Measurements from ENCODE around the gene PIM2.
"Not testable (repeated sequence)": the region's sequence is repeated elsewhere in the genome, so short reads cannot be mapped to it uniquely, and the experiment has no call there.

Gene PIM2

DNA sequence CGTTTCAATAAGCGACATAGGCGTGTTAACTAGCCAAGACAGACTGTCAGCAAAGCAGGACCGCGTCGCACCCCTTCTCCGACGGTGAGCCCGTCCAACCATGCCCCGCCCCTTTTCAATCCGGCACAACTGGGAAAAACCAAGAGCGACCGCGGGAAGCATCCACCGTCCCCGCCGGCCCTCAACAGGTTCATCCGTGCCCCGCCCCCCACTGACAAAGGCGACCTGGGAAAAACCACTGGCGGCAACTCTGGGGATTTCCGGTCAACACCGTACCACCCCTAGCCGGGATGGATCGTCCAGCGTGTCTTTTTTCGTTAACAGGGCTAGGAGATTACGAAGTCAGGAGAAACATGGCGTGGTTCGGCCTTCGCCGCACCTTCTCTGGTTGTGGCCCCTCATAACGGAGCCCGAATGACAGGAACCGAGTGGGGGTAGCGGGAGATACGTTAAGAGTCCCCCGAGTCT, 21.6 kb downstream of the PIM2 start:
- H3K4me1 Mint-ChIP-seq: peaks cover 13% of the 10 kb centered on the region
- H3K9me3 Mint-ChIP-seq: no peaks in the 10 kb centered on the region
- H3K36me3 Mint-ChIP-seq (ENCODE audit: insufficient read depth): peaks cover 26% of the 10 kb centered on the region
- DNase-seq (ENCODE audit: low spot score in 2 of 2): peak in 1 of 2 donors; percentile 37
- peak; percentile 33 for ATAC-seq (replicated peaks; ENCODE audit: extremely low read depth, poor library complexity, severe bottlenecking)
- H3K4me3 Mint-ChIP-seq: peak overlapping the region; percentile 78
- H3K27ac Mint-ChIP-seq (ENCODE audit: low read depth): peak overlapping the region; percentile 81
- H3K27me3 Mint-ChIP-seq: no peaks in the 10 kb centered on the region

DNA sequence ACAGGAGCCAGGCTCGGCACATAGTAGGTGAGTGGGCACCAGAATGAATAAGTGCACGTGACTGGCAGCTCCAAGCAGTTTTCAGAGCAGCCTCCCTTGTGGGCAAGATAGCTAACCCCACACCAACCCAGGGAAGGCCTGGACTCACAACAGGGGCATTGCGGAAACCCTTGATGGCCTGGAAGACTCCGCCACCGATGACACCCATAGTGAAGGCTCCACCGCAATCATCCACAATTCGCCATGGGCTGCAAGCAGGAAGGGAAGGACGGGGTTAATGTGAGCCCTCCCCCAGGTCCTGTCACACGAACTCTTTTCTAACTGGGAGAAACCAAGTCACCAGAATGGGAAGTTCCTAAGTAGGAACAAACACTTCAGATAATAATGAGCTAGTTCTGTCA, 22.2 kb downstream of the PIM2 start:
- Mint-ChIP-seq H3K4me3 (peak overlapping the region; percentile 78), H3K4me1 (peaks cover 13% of the 10 kb centered on the region), H3K9me3 (no peaks in the 10 kb centered on the region), H3K36me3 (ENCODE audit: insufficient read depth) (peaks cover 20% of the 10 kb centered on the region), H3K27ac (ENCODE audit: low read depth) (peak overlapping the region; percentile 81), H3K27me3 (no peaks in the 10 kb centered on the region)
- ATAC-seq (replicated peaks; ENCODE audit: extremely low read depth, poor library complexity, severe bottlenecking) (no peak), DNase-seq (ENCODE audit: low spot score in 2 of 2) (no peak)

DNA sequence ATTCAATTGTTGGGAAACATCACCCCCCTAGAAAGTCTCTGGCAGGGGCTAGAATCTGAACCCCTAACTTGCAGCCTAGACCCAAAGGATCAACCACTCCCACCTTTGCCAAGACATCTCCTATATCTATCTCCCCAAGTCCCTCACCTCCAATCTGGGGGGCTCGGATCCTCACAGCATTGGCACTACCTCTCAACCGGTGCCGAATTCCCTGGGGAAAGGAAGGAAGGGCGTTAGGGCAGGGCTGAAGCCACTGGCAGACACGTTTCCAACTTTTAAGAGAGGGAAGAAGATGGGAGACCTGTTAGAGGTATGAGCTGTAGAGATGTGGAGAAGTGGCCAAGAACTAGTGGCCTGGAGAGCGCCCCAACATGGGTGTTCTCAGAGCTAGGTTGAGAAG, 23.9 kb downstream of the PIM2 start:
- Mint-ChIP-seq H3K4me3 (peak overlapping the region; percentile 29), H3K27me3 (no peaks in the 10 kb centered on the region), H3K9me3 (no peaks in the 10 kb centered on the region), H3K36me3 (ENCODE audit: insufficient read depth) (peaks cover 16% of the 10 kb centered on the region), H3K4me1 (peaks cover 23% of the 10 kb centered on the region), H3K27ac (ENCODE audit: low read depth) (no peak overlapping the region)
- no peak for DNase-seq (ENCODE audit: low spot score in 2 of 2)
- no peak for ATAC-seq (replicated peaks; ENCODE audit: extremely low read depth, poor library complexity, severe bottlenecking)

DNA sequence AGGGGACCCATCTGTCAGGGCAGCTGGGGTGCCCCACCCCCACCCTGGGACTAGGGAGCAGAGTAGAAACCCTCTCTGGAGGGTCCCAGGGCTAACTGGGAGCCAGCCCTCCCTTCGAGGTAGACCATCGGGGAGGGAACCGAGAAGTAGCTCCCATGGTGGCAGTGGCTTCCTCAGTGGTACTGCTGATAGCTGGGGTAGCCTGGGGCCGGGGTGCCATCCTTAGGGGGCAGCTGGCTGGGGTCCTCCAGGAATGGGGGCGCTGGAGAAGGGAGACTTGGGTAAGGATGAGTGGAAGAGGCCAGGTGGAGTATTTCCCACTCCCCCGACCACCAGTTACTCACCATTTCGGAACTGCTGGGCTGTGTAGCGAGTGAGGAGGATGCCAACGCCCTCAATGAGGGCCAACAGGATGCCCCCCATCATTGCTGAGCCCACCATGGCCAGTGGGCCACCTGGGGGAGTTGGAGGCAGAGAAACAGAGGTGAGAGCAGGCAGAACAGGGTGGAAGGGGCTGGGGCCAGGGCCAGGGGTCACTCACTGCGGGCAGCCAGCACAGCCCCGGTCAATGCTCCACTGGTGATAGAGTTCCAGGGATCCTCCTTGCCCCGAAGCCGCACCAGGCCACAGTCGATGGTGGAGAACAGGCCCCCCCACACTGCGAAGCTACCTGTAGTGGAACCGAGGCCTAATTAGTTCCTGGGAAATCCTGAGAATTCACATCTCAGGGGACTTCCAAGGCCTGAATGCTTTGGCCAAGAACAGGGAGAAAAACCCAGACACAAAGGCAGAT, 25.1 kb downstream of the PIM2 start:
- Mint-ChIP-seq H3K9me3 (no peaks in the 10 kb centered on the region), H3K36me3 (ENCODE audit: insufficient read depth) (peaks cover 16% of the 10 kb centered on the region), H3K27me3 (no peaks in the 10 kb centered on the region), H3K4me3 (no peak overlapping the region), H3K4me1 (peaks cover 23% of the 10 kb centered on the region), H3K27ac (ENCODE audit: low read depth) (no peak overlapping the region)
- DNase-seq (ENCODE audit: low spot score in 2 of 2): no peak
- ATAC-seq (replicated peaks; ENCODE audit: extremely low read depth, poor library complexity, severe bottlenecking): no peak

DNA sequence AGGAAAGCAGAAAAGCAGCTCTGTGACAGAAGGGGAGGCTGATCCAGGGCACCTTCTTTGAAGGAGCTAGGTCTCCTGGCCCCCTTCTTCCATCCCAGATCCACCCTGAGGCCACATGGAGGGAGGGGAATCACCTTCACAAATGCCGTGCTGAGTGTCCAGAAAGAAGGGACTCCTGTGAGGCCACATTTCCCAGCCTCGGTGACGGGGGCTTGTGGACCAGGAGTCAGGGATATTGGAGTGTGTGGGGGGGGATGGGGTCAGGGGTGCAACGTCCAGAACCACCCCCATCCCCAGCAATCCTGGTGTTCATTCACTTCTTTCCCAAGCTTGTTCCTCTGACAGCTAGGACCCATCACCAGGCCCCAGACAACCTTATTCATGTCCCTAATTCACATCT, 25.9 kb downstream of the PIM2 start:
- H3K27me3 Mint-ChIP-seq: no peaks in the 10 kb centered on the region
- no peaks in the 10 kb centered on the region for H3K9me3 Mint-ChIP-seq
- no peak for DNase-seq (ENCODE audit: low spot score in 2 of 2)
- peaks cover 16% of the 10 kb centered on the region for H3K4me1 Mint-ChIP-seq
- peaks cover 16% of the 10 kb centered on the region for H3K36me3 Mint-ChIP-seq (ENCODE audit: insufficient read depth)
- H3K27ac Mint-ChIP-seq (ENCODE audit: low read depth): no peak overlapping the region
- no peak for ATAC-seq (replicated peaks; ENCODE audit: extremely low read depth, poor library complexity, severe bottlenecking)
- no peak overlapping the region for H3K4me3 Mint-ChIP-seq

DNA sequence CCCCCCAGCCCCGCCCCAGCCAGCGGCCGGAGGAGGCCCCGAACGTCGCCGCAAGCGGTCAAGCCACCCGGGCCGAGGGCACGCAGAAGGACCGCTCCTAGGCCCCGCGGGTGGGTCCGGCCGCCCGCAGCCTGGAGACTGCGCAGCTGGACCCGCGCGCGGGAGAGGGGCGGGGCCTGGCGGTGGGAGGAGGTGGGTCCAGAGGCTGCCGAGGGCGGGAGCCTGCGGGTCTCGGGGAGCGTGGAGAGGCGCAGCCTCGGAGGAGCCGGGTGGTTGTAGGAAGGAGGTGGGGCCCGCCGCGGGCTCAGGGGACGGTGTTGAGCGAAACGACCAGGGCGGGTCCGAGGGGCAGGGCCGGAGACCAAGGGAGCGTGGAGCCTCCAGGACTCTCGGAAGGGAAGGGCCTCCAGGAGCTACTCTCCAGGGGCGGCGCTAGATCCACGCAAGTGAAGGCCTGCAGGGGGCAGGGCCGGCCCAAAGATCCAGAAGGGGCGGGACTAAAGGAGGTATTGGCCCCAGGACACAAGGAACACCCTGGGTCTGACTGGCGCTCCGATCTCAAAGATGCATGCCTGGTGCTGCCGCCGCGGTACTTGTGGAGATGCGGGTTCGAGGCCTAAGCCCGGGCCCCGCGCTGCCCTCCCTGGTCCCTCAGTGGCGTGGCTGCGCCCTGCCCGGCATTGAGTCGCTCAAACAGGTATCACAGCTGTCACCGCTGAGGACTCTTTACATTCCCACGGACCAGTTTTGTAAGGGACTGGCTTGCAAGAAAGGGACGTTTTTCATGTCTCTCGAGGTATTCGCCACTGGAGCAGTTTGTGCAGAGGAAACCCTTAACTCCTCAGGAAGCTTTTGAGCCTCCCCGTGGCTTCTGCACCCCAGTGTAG, 27.2 kb downstream of the PIM2 start:
- peak overlapping the region; percentile 77 for H3K4me3 Mint-ChIP-seq
- ATAC-seq (replicated peaks; ENCODE audit: extremely low read depth, poor library complexity, severe bottlenecking): peak; percentile 91
- no peak overlapping the region for H3K27ac Mint-ChIP-seq (ENCODE audit: low read depth)
- no peaks in the 10 kb centered on the region for H3K27me3 Mint-ChIP-seq
- peaks cover 11% of the 10 kb centered on the region for H3K36me3 Mint-ChIP-seq (ENCODE audit: insufficient read depth)
- DNase-seq (ENCODE audit: low spot score in 2 of 2): peak; percentile 47 to 69
- peaks cover 16% of the 10 kb centered on the region for H3K4me1 Mint-ChIP-seq
- no peaks in the 10 kb centered on the region for H3K9me3 Mint-ChIP-seq

DNA sequence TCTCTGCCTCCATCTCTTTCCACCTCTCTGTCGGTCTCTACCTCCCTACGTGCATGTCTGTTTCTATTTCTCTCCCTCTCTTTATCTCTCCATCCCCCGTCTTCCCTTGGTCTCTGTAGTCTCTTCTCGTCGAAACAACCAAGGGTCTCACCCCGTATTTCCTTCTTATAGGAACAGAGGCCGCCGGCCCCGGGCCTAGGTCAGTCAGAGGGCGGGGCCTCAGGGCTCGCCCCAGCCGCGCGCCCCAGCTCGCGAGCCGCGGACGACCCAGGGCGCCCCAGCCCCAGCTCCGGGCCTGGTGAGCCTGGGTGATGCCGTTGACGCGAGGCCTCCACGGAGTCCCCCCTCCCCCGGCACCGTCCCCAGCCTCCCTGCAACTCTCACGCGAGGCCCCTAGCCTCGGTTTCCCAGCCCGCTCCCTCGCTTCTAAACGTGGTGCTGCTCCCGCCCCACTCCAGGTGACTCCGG, 27.9 kb downstream of the PIM2 start:
- no peak for DNase-seq (ENCODE audit: low spot score in 2 of 2)
- Mint-ChIP-seq H3K27ac (ENCODE audit: low read depth) (peak overlapping the region; percentile 47), H3K27me3 (no peaks in the 10 kb centered on the region), H3K9me3 (no peaks in the 10 kb centered on the region), H3K4me3 (peak overlapping the region; percentile 77), H3K36me3 (ENCODE audit: insufficient read depth) (peaks cover 9% of the 10 kb centered on the region), H3K4me1 (peaks cover 16% of the 10 kb centered on the region)
- peak; percentile 25 for ATAC-seq (replicated peaks; ENCODE audit: extremely low read depth, poor library complexity, severe bottlenecking)

DNA sequence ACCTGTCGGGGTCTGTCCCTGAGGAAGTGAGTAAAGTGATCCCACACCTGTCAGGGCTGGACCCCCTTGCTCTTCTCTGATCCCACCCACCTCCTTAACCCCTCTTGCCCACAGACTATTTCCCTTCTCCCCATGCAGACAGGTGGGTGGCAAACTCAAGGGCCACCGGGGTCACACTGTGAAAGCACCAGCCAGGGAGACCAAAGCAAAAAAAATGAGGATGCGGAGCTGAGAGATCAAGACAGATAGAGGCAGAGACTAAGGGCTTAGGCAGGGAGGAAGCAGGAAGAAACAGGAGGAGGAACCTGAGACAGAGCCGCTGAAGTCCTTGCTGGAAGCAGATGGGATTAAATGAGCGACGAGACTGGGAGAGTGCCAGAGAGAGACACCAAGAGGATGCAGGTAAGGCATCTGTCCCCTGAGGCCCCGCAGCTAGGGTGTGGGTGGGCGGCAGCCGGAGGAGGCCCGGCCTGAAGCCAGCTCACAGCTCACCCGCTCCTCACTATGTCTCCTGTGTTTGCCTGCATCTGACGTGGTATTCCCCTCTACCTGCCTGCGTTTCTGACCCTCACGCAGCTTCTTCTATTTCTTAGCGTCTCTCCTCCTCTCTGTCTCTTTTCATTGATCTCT, 28.4 kb downstream of the PIM2 start:
- H3K4me3 Mint-ChIP-seq: peak overlapping the region; percentile 77
- no peaks in the 10 kb centered on the region for H3K27me3 Mint-ChIP-seq
- H3K9me3 Mint-ChIP-seq: no peaks in the 10 kb centered on the region
- peaks cover 16% of the 10 kb centered on the region for H3K4me1 Mint-ChIP-seq
- peak overlapping the region; percentile 47 for H3K27ac Mint-ChIP-seq (ENCODE audit: low read depth)
- no peak for DNase-seq (ENCODE audit: low spot score in 2 of 2)
- no peak for ATAC-seq (replicated peaks; ENCODE audit: extremely low read depth, poor library complexity, severe bottlenecking)
- peaks cover 9% of the 10 kb centered on the region for H3K36me3 Mint-ChIP-seq (ENCODE audit: insufficient read depth)

DNA sequence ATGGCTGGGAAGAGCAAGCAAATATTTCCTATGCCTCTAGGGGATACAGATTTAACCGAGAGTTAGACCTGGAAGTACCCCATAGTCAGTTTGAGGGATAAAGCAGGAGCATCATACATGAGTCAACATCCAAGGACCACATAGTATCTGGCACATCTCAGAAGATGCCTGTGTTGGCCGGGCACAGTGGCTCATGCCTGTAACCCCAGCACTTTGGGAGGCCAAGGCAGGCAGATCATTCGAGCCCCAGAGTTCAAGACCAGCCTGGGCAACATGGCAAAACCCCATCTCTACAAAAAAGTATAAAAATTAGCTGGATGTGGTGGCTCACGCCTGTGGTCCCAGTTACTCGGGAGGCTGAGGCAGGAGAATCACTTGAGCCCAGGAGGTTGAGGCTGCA, 32.2 kb downstream of the PIM2 start:
- H3K27me3 Mint-ChIP-seq; H3K27ac Mint-ChIP-seq (ENCODE audit: low read depth); H3K36me3 Mint-ChIP-seq (ENCODE audit: insufficient read depth); ATAC-seq (replicated peaks; ENCODE audit: extremely low read depth, poor library complexity, severe bottlenecking); H3K9me3 Mint-ChIP-seq; H3K4me3 Mint-ChIP-seq; DNase-seq (ENCODE audit: low spot score in 2 of 2): not testable (repeated sequence)
- peaks cover 11% of the 10 kb centered on the region for H3K4me1 Mint-ChIP-seq

DNA sequence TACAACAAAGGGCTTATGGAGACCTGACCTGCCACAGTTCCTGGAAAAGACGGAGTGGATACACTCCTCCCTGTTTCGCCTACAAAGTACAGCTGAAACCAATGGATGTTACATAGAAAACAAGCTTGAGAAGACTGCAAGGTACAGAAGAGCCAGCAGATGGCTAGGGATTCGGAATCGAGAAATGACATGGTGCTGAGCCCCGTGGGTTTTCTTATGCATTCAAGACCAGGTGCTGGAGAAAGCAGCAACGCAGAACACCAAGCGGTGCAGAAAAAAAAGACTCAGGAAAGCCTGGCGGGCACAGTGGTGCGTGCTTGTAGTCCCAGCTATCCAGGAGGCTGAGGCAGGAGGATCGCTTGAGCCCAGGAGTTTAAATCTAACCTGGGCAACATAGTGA, 35.1 kb downstream of the PIM2 start:
- no peak for ATAC-seq (replicated peaks; ENCODE audit: extremely low read depth, poor library complexity, severe bottlenecking)
- no peak overlapping the region for H3K27ac Mint-ChIP-seq (ENCODE audit: low read depth)
- no peaks in the 10 kb centered on the region for H3K4me1 Mint-ChIP-seq
- no peaks in the 10 kb centered on the region for H3K36me3 Mint-ChIP-seq (ENCODE audit: insufficient read depth)
- H3K9me3 Mint-ChIP-seq: no peaks in the 10 kb centered on the region
- H3K27me3 Mint-ChIP-seq: no peaks in the 10 kb centered on the region
- DNase-seq (ENCODE audit: low spot score in 2 of 2): no peak
- H3K4me3 Mint-ChIP-seq: no peak overlapping the region

DNA sequence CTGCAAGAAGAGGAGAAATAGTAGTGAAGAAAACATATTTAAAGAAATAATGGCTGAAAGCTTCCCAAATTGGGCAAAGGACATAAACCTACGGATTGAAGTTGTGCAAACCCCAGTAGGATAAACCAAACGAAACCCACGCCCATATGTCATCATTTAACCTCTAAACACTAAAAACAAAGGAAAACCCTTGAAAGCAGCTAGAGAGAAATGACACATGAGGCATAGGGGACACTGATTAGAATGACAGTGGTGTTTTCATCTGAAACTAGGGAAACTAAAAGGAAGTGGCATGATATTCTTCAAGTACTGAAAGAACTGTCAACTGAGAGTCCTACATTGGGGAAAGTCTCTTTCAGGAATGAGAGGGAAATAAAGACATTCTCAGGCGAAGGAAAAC, 41.9 kb downstream of the PIM2 start:
- H3K36me3 Mint-ChIP-seq (ENCODE audit: insufficient read depth); DNase-seq (ENCODE audit: low spot score in 2 of 2); H3K27me3 Mint-ChIP-seq; H3K9me3 Mint-ChIP-seq; H3K27ac Mint-ChIP-seq (ENCODE audit: low read depth); H3K4me1 Mint-ChIP-seq; ATAC-seq (replicated peaks; ENCODE audit: extremely low read depth, poor library complexity, severe bottlenecking); H3K4me3 Mint-ChIP-seq: not testable (repeated sequence)

DNA sequence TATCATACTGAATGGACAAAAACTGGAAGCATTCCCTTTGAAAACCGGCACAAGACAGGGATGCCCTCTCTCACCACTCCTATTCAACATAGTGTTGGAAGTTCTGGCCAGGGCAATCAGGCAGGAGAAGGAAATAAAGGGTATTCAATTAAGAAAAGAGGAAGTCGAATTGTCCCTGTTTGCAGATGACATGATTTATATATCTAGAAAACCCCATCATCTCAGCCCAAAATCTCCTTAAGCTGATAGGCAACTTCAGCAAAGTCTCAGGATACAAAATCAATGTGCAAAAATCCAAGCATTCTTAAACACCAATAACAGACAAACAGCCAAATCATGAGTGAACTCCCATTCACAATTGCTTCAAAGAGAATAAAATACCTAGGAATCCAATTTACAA, 46.8 kb downstream of the PIM2 start:
- not testable (repeated sequence) for H3K4me3 Mint-ChIP-seq; ATAC-seq (replicated peaks; ENCODE audit: extremely low read depth, poor library complexity, severe bottlenecking); DNase-seq (ENCODE audit: low spot score in 2 of 2)

More for the DNA sequence above, 46.8 kb downstream of the PIM2 start:
- H3K4me1 Mint-ChIP-seq; H3K9me3 Mint-ChIP-seq; H3K36me3 Mint-ChIP-seq (ENCODE audit: insufficient read depth); H3K27me3 Mint-ChIP-seq; H3K27ac Mint-ChIP-seq (ENCODE audit: low read depth): not testable (repeated sequence)

All from central memory CD8-positive, alpha-beta T cell (primary cell).